ENCODE data around the gene CLEC2B.
"Not testable (repeated sequence)": the region's sequence is repeated elsewhere in the genome, so short reads cannot be mapped to it uniquely, and the experiment has no call there.

Gene CLEC2B

DNA sequence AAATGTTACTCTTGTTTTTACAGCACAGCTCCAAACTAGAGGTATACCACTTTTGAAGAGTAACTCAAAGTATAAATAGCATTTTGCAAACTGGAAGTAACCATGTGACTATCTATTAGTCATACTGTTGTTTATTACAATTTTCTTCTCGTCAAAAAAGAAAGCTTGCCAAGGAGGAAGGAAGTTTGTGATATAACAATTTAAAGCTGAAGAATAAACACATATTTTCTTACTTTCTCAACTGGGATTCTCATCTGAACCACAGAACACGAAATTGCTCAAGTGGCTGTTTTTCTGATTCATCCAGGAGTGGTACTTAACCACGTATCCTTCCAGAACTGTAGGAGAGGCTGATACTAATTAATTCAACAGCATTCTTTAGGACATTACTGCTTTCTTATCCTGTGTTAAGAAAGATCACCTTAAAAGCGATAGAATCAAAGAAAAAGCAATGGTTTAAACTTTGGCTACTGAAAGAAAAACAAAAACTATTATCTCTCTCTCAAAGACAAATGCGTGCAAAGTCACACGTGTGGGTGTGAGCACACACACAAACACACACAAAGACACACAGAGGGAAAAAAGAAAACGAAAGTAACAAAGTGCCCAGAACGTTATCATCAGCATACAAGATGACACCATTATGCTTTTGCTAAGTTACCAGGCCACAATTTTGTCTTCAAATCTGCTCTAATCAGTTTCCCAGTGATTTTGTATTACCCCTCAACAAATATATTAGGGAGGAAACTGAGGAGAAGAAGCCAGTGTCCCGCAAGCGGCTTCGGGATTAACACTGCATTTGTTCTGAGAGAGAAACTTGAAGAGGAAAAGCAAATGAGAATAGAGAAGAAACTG, at the start of gene CLEC2B:
Gene CLEC2B (minus strand): TSS at position 48 of the 855 bp plus-strand sequence.
- no peak for DNase-seq

- no peak for DNase-seq
Observed at GRCh38 chr12:9911708-9912107, 42.6 kb upstream of the CLEC2B start.

- no peak for DNase-seq
Observed at GRCh38 chr12:9910716-9911421, 41.7 kb upstream of the CLEC2B start.

DNA sequence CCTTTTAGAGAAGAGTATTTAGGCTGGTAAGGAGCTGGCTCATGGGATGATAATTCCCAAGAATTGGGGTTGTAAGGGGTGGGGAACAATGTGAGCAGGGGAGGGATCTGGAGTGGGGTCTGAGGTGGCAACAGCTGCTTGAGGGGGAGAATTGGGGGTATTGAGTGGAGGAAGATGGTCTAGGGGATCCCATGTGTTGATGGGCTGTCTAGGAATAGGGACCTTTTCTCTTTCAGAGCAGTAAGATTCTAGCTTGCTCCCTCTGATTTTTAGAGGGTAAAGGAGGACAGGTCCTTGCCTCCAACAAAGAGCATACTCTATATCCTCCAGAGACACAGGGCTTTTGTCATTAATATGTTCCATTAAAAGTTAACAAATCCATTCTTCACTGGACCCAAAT, 40.6 kb upstream of the CLEC2B start:
- DNase-seq, result no peak

GRCh38 chr12:9908350-9908749, 39.2 kb upstream of the CLEC2B start:
- no peak for DNase-seq

- DNase-seq, result no peak
Observed at GRCh38 chr12:9907769-9908168, 38.6 kb upstream of the CLEC2B start.

GRCh38 chr12:9906873-9907272, 37.7 kb upstream of the CLEC2B start:
- no peak for DNase-seq

GRCh38 chr12:9902539-9903228, 33.5 kb upstream of the CLEC2B start:
- DNase-seq, result no peak

DNA sequence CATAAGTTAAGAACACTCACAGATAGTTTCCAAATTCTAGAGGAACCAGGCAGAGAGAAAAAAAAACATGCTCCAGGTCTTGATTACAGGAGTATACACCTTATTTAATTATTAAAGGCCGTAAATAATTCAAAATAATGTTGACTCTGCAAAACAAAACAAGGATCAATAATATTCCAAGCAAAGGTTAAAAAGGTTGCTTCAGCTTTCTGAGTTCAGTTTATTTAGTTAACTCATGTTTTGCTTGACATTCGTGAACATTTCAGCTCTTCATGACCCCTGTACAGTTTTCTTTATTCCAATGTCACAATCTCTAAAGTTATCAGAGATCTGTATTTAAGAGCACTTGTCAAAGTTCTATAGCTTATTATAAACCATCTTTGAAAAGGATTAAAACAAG, 31.8 kb upstream of the CLEC2B start:
- no peak for DNase-seq

DNA sequence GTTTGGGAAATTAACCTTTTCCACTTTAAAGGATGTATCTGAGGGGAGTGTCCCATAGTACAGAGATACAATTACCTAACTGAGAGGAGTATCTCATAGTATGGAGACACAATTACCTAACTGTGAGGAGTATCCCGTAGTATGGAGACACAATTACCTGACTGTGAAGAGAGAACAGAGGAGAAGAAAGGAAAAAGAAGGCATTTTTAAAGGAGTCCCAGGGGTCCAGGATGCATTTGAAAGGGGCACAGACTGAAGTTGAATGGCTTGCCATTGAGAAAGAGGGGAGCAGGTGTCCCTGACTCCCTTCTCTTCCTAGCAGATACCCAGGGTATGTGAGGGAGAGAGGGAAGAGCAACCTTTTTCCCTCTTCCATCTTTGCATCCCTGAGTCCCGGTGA, 30.1 kb upstream of the CLEC2B start:
- DNase-seq, result no peak

GRCh38 chr12:9897535-9897934, 28.4 kb upstream of the CLEC2B start:
- DNase-seq, result no peak

DNA sequence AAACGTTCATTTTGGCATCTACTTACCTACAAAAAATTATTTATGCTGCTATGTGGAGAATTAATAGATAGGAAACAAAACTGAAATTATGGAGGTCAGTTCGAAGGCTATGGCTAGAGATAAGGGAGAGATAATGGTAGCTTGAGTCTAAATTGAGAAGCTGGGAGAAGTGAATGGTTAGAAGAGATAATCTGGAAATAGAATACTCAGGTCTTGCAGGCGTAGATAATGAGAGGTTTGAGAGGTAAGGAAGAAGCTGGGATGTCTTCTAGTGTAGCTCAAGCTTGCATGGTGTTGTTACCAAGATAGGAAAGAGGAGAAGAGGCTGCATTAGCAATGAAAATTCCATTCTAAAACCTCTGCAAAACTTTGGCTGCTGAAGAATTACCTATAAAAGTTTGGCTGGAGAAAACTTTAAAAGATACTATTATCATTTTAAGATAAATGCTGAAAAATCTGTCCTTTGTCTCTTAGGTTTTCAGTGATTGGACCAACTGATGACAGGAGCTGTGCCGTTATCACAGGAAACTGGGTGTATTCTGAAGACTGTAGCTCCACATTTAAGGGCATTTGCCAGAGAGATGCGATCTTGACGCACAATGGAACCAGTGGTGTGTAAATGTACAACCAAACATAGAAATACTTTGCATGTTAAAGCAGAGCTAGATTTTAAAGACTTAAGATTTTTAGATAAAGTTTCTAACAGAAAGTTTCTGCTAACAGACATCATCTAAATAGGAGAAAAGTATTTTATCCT, 26.2 kb upstream of the CLEC2B start:
- no peak for DNase-seq

- DNase-seq, result no peak
Observed at GRCh38 chr12:9888665-9889273, 19.6 kb upstream of the CLEC2B start.

DNA sequence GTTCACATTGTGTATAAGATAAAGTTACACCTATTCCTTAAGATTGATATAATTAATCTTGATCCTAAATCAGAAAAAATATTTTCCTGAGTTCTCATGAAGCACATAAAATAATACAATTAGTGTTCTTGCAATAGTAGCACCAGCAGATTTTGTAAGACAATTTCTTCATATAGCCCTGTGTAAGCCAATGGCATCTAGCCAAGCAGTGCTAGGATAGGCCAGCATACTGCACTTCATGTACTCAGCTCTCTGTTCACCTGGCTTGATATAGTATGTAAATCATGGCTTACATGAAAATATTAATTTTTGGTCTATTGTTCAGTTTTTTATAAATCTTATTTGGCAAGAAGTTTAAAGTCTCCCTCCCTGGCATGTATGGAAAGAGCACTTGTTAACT, 14.0 kb upstream of the CLEC2B start:
- DNase-seq, result no peak

DNA sequence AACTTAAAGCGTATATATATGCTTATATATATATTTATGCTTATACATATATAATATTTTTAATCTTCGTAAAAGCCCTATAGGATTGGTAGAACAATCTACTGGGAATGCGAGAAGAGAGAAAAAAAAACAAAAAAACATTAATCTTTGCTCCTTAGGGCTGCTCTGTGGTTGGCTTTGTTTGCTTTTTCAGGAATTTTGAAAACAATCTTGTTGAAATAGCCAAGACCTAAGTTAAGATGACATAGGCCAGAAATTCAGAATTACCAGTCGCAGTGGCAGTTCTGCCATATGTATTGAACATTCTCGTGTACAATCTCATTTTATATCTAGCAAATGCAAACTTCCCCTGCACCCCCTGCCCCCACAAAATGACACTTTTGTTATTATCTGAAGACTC, 12.8 kb upstream of the CLEC2B start:
- no peak for DNase-seq

DNA sequence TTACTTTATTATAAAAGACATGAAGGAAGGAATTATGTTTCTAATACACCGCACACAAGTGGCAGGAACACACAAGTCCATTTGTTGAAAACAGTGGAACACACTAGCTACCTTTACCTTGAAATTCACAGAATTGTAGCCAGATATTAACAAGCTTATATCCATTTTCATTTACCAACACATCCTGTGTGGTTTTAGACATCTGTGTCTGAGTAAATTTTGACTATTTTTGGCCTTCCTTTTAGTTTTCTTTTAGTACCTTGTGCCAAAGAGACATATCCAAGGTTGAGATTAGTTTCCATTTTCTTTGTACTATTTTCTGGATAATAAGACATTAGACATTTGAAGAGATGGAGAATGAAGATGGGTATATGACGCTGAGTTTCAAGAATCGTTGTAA, 12.1 kb upstream of the CLEC2B start, which contains the start of gene KLRF2:
Gene KLRF2 (plus strand): TSS at position 244 of the 400 bp plus-strand sequence. CDS start 107 bp downstream, at position 351.
- DNase-seq, result no peak

DNA sequence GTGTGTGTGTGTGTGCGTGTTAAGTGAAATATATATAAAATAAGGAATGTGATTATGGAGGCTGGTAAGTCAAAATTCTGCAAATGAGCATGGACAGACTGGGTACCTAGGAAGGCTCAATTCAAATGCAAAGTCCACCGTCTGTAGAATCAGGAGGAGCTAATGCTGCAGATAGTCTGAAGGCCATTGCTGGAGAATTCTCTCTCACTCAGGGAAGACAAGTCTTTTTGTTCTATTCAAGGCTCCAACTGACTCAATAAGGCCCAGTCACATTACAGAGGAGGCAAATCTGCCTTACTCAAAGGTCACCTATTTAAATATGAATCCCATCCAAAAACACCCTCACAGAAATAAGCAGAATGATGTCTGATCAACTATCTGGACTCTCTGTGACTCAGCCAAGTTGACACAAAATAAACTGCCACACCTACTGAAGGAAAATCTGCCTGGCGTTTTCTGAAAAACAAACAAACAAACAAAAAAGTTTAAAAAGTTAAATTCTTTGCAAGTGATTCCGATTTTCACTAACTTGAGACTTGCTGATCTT, 11.5 kb upstream of the CLEC2B start:
- no peak for DNase-seq

DNA sequence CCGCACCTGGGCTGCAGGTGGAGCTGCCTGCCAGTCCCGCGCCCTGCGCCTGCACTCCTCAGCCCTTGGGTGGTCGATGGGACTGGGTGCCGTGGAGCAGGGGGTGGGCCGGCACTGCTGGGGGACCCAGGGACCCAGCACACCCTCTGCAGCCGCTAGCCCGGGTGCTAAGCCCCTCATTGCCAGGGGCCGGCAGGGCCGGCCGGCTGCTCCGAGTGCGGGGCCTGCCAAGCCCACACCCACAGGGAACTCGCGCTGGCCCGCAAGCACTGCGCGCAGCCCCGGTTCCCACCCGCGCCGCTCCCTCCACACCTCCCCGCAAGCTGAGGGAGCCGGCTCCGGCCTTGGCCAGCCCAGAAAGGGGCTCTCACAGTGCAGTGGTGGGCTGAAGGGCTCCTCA, 7.0 kb upstream of the CLEC2B start:
- not testable (repeated sequence) for DNase-seq

- no peak for DNase-seq
Observed at GRCh38 chr12:9872742-9873141, 3.6 kb upstream of the CLEC2B start.

GRCh38 chr12:9872162-9872561, 3.0 kb upstream of the CLEC2B start:
- DNase-seq, result no peak

- no peak for DNase-seq
Observed at GRCh38 chr12:9870286-9870866, 1.2 kb upstream of the CLEC2B start.

- DNase-seq, result no peak
Observed at GRCh38 chr12:9868951-9869306, 225 bp downstream of the CLEC2B start.

All from NCI-H510A (cell line).